Lower leg skin (tissue), 4 donors: ENCODE measurements around the gene HMGCR. TPM values are rescaled to one million over a fixed set of nuclear protein-coding genes. Genes with fewer than 3 reads are reported as not detected.
"Not testable (repeated sequence)": the region's sequence is repeated elsewhere in the genome, so short reads cannot be mapped to it uniquely, and the experiment has no call there.

ENCODE experiments used
- DNase-seq, 2 donors: peaks; one replicate each; pipeline ENCODE4 v3.0.0-alpha.2; 2019; ENCODE audit warnings: low spot score in 2 of 2
- H3K4me3 ChIP-seq: fragments of 200-600 bp; sonication (generic); 2 replicates; pipeline ENCODE4 v1.5.1; 2017; ENCODE audit warnings: mild to moderate bottlenecking, low read depth; ENCODE audit not compliant: poor library complexity, severe bottlenecking
- POLR2A ChIP-seq, 2 donors: fragments of 450-650 bp; IDR thresholded peaks; one replicate each; pipeline ENCODE4 v1.6.1; 2016 to 2017; ENCODE audit warnings: antibody characterized with exemption in 2 of 2, mild to moderate bottlenecking in 1 of 2, moderate library complexity in 1 of 2
- WGBS, 2 donors: methylation state at CpG; one replicate each; pipeline ENCODE4 v1.1.5; 2018; 5-methylcytosine and 5-hydroxymethylcytosine counted together
- intact Hi-C: fragments of 100-400 bp; cut with DNase I; formaldehyde crosslinking; loops from one replicate; pipeline ENCODE4 v1.15.0; 2023; ENCODE audit warnings: low total_unique reads
- total RNA-seq, 4 donors: library from RNA; depleted of rRNA; stranded (reverse); fragments of >200 nt; gene quantifications; one replicate each; pipeline ENCODE4 v1.1.0, GENCODE V29; 2016
- TF ChIP-seq, protein P1 (sequence below), 3 donors: fragments of 450-650 bp; IDR thresholded peaks; one replicate each; pipeline ENCODE4 v1.5.1; 2016; ENCODE audit warnings: antibody characterized with exemption in 3 of 3, mild to moderate bottlenecking in 3 of 3, moderate library complexity in 2 of 3

HMGCR gene
- total RNA-seq, 4 donors from 2014 or later: 101 to 119 (median 103) TPM

DNA sequence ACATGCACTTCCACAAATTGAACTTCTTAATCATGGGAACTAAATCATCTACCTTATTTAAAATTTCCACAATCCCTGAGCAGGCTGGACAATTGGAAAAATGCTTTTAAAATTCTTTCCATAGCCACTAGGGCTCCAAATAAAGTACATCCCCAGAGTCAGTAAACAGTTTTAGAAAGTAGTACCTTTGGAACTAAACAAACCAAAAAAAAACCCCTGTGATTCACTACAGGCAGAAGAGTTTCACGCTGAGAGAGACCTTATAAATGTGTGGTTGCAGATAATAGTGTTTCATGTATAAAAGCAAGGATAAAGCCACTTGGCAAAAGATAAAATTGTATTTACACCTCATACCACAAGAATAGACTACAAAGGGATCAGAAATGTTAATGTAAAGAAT is 11.8 kb upstream of the HMGCR start:
- WGBS, 2 donors: 65 to 67% methylated on average over 1 of the region's 1 CpG
- TF ChIP-seq, protein P1, sequence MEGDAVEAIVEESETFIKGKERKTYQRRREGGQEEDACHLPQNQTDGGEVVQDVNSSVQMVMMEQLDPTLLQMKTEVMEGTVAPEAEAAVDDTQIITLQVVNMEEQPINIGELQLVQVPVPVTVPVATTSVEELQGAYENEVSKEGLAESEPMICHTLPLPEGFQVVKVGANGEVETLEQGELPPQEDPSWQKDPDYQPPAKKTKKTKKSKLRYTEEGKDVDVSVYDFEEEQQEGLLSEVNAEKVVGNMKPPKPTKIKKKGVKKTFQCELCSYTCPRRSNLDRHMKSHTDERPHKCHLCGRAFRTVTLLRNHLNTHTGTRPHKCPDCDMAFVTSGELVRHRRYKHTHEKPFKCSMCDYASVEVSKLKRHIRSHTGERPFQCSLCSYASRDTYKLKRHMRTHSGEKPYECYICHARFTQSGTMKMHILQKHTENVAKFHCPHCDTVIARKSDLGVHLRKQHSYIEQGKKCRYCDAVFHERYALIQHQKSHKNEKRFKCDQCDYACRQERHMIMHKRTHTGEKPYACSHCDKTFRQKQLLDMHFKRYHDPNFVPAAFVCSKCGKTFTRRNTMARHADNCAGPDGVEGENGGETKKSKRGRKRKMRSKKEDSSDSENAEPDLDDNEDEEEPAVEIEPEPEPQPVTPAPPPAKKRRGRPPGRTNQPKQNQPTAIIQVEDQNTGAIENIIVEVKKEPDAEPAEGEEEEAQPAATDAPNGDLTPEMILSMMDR (IDR thresholded peaks at IDR 0.05): no peak
- DNase-seq: no peak
- H3K4me3 ChIP-seq: no peak overlapping the region
- intact Hi-C loops: no loop called here

DNA sequence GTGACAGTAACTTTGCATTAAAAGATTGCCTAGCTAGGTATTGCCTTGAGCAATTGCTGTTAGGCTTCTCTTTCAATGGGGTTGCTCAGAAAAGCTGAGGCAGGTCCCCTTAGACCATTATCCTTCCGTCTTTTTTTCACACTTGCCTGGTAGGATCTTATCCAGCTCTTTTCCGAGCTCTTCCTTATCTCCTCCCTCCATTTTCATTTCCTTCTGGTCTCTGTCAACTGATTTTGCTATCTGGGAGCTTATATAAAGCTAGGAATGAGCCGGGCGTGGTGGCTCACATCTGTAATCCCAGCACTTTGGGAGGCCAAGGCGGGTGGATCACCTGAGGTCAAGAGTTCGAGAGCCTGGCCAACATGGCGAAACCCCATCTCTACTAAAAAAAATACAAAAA is 6.6 kb upstream of the HMGCR start:
- H3K4me3 ChIP-seq: no peak overlapping the region
- DNase-seq: no peak
- TF ChIP-seq, protein P1 (IDR thresholded peaks at IDR 0.05): no peak
- no peak for TF ChIP-seq POLR2A (IDR thresholded peaks at IDR 0.05)
- intact Hi-C loops: loop anchor here (10.0 kb wide), 1 partner anchor 184 kb away; the partner anchor contains the start of genes CERT1 and POLK
- WGBS, 2 donors: 90 to 93% methylated on average over 7 of the region's 7 CpGs

DNA sequence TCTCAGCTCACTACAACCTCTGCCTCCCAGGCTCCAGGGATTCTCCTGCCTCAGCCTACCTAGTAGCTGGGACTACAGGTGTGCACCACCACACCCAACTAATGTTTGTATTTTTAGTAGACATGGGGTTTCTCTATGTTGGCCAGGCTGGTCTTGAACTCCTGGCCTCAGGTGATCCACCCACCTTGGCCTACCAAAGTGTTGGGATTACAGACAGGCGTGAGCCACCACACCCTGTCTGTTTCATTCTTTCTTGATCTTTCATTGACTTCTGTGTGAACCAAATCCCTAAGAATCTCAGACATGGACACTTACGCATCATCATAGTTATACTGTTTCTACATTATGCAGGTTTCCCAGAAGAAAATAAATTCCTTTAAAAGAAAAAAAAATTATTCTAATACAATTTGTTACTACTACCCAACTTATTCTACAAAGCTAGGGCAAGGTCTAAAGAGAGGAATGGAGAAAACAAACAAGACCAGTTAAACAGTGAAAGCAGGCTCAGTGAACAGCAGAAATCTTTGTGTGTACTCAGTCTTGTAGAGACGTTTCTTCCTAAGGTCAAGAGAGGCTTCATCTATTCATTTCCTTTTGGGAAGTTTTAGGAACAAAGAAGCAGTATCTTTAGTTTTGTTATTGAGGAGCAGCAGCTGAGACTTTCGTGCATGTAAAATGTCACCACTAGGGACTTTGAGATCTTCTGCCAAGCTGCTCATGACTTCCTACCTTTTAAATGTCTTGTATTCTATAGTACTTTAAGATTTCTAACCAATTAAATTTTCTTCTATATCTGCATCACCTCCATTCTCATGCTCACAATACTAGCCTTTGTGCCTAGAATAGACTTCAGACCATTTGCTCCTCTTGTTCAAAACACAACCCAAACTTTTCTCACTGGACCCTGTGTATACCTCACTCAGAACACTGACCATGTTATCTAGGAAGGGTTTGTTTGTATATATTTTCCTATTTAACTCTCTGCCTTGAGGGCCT is 5.6 kb upstream of the HMGCR start:
- TF ChIP-seq, protein P1 (IDR thresholded peaks at IDR 0.05): no peak
- TF ChIP-seq POLR2A (IDR thresholded peaks at IDR 0.05): no peak
- intact Hi-C loops: loop anchor here (10.0 kb wide), 1 partner anchor 183 kb away; the partner anchor contains the start of genes CERT1 and POLK
- no peak overlapping the region for H3K4me3 ChIP-seq
- DNase-seq: no peak
- WGBS, 2 donors: 64 to 75% methylated on average over 4 of the region's 4 CpGs

DNA sequence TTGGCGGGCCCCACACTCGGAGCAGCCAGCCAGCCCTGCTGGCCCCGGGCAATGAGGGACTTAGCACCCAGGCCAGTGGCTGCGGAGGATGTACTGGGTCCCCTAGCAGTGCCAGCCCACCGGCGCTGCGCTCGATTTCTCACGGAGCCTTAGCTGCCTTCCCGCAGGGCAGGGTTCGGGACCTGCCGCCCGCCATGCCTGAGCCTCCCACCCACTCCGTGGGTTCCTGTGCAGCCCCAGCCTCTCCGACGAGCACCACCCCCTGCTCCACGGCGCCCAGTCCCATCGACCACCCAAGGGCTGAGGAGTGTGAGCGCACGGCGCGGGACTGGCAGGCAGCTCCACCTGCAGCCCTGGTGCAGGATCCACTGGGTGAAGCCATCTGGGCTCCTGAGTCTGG is 3.3 kb upstream of the HMGCR start:
- WGBS, 2 donors: 96 to 98% methylated on average over 14 to 16 of the region's 23 CpGs
- not testable (repeated sequence) for H3K4me3 ChIP-seq, DNase-seq
- intact Hi-C loops: loop anchor here (10.0 kb wide), 1 partner anchor 181 kb away; the partner anchor contains the start of genes CERT1 and POLK

DNA sequence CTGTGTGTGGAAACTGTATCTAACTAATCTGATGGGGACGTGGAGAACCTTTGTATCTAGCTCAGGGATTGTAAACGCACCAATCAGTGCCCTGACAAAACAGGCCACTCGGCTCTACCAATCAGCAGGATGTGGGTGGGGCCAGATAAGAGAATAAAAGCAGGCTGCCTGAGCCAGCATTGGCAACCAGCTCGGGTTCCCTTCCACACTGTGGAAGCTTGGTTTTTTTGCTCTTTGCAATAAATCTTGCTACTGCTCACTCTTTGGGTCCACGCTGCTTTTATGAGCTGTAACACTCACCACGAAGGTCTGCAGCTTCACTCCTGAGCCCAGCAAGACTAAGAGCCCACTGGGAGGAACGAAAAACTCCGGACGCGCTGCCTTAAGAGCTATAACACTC is 2.6 kb upstream of the HMGCR start:
- H3K4me3 ChIP-seq, DNase-seq: not testable (repeated sequence)
- intact Hi-C loops: loop anchor here (10.0 kb wide), 1 partner anchor 180 kb away; the partner anchor contains the start of genes CERT1 and POLK
- WGBS, 2 donors: 90% methylated on average over 10 of the region's 10 CpGs

DNA sequence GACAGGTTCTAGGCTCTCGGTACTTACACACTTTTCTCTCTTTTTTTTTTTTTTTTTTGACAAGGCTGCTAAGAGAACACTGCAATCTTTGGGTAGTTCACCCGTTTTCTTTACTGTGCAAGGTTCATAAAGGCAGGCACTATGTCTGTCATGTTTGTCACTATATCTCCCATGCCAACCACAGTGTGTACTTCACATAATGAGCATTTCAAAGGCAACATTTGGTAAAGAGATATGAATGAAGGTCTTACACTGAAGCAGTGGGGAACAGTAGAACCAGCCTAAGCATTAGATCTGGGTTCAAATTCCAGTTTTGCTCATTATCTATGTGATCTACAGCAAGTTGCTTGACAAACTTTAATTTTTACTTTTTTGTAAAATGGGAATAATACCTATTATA is 1.5 kb upstream of the HMGCR start:
- no peak for DNase-seq
- H3K4me3 ChIP-seq: no peak overlapping the region
- no peak for TF ChIP-seq POLR2A (IDR thresholded peaks at IDR 0.05)
- TF ChIP-seq, protein P1 (IDR thresholded peaks at IDR 0.05): no peak
- intact Hi-C loops: loop anchor here (5.0 to 10.0 kb wide), 2 partner anchors 98 to 179 kb away; partner anchors contain the start of genes ANKRD31, CERT1 and POLK
- 66 to 81% methylated on average over 2 of the region's 2 CpGs for WGBS, 2 donors
